Measurements from ENCODE around the gene CMC2.

The CMC2 gene

DNA sequence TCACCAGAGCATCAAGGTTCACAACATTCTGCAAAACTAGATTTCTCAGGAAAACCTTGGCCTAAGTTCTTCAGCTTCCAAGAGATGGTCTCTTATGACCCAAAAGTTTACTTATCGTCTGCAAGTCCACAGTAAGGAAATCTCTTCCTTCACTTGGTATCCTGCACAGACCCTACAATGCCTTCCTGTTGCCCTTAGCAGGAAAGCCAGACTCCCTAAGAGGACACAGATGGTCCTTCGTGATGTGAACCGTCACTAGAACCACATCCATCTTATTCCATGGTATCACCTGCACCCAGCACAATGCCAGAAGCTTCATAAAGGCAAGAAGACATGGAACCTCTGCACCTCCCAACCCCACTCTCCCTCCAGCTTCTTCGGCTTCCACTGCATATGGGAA lies 34.1 kb downstream of the CMC2 start:
- no peak for FAIRE-seq

DNA sequence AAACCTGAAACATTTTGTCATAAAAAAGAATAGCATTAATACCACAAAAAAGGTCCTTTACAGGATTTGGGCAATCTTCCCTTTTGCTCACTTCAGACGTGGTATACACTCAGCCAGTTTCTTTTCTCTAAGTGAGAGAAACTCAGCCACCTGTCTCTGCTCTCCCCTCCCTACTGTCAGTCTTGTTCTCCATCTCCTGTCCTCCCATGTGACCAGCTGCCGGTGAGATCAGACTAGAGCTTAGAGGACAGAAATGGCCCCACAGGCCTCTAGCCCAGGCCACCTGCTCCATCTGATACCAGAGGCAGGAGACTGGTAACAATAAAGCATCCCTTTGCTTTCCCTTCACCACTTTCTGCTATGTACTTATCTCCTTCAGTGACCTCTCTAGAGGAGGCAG lies 34.9 kb downstream of the CMC2 start:
- no peak for FAIRE-seq

DNA sequence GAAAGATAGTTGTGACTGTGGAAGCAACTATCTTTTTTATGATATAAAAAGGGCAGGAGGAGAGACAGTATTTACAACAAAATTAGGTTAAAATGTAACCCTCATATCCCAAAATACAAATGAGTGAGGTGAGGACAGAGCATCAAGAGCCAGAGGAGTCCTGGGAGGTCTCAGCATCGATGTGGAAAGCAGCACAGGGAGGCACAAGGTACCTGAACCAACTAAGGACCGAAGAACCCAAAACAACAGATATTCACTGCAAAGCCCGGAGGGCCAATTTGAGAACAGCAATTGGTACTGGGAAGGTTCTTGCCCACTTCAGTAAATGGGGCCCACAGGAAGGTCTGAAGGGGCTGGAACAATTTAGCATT lies 37.6 kb downstream of the CMC2 start:
- no peak for FAIRE-seq

DNA sequence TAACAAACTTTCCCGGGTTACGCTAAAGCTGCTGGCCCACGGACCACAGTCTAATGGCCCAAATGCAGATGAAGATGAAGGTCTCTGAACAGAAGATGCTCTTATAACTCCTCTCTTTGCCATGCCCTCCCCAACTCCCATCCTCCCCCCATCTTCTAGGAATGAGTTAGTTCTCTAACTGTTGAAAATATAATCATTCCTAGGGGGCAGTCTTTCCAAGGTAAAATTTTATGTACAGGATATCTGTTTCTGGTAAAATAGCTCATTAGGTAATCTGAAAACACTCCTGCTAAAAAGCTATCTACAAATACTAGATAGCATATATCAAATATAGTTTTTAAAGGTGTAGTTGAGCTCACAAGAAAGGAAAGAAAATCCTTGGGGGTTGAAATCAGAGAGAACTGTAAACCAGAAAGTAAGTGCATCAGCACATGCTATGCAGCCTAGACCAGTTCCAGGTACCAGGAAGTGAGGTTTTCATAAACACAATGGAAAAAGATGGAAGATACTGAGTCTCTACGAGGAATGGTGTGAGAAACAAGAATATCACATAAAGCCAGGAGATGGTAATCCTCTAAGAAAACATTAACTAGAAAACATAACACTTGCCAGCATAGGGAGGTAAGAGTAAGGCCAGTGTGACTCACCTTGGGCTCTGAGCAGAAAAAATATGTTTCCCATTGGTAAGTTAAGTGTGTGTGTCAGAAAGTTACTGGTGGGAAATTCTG lies 38.1 kb downstream of the CMC2 start:
- no peak for FAIRE-seq

DNA sequence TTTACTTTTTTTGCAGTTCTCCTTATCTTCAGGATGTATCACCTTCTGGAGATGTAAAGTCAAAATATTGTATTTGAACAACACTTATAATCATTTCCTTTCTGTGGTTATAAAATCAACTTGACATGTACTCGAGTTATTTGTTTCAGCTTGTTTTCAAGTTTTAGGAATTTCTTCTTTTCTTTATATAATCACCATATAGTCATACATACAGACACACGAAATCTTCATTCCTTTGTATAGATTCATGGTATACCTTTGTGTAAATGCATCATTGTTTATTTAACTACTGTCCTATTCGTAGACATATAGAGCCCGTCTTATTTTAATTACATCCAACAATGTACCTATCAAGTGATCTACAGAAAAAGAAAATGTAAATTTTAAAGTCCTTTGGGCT lies 40.1 kb downstream of the CMC2 start:
- FAIRE-seq, result no peak

DNA sequence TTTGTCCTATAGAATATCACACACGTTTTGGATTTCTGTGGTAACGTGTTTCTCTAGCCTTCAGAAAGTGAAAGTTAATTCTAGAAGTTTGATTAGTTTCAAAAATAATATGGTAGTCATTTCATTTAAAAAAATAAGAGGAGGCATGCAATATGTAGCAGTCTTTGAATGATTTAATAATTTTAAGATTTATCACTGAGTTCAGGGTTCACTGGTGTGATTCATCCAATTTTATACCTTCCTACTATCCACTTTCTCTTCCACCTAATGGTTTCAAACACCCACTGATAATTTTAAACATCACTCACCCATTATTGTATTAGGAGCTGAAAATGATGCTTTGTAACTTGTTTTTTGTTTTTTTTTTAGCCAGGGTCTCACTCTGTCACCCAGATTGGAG lies 42.3 kb downstream of the CMC2 start:
- FAIRE-seq, result no peak

DNA sequence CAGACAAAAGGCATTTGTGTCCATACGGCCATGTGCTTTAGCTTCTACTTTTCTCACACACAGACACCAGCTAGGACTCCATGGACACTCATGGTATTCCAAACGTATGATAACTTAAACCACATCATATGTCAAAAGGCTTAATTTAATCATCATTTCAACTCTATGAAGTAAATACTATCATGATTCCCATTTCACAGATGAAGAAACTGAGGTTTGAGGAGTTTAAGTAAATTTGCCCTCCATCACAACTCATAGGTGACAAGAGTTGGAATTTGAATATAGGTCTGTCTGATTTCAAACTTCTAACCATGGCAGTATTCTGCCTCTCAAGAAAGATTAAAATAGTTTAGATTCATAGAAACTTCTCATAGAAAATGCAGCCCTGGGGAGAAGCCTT lies 43.8 kb downstream of the CMC2 start:
- no peak for FAIRE-seq

DNA sequence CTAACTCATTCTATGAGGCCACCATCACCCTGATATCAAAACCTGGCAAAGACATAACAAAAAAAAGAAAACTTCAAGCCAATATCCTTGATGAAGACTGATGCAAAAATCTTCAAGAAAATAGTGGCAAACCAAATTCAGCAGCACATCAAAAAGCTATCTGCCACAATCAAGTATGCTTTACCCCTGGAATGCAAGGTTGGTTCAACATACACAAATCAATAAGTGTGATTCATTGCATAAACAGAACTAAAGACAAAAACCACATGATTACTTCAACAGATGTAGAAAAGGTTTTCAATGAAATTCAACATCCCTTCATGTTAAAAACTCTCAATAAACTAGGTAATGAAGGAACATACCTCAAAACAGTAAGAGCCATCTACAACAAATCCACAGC lies 48.4 kb downstream of the CMC2 start:
- no peak for FAIRE-seq

DNA sequence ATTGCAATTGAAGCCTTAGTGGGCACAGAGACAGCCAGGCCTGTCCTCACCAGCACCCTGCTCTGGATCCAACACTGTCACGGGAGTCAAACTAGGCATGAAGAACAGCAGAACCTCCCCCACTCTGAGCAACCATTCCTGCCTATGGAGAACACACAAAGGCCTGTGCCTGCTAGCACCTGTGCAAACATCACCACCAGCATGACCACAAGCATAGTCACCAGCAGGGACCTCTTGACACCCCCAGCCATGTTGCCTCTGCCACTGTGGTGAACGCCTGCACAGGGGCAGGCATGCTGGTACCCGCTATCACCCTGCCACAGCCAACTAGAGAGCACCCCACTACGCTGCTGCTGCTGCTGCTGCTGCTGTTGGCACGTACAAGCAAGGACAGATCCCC lies 51.7 kb downstream of the CMC2 start:
- no peak for FAIRE-seq

DNA sequence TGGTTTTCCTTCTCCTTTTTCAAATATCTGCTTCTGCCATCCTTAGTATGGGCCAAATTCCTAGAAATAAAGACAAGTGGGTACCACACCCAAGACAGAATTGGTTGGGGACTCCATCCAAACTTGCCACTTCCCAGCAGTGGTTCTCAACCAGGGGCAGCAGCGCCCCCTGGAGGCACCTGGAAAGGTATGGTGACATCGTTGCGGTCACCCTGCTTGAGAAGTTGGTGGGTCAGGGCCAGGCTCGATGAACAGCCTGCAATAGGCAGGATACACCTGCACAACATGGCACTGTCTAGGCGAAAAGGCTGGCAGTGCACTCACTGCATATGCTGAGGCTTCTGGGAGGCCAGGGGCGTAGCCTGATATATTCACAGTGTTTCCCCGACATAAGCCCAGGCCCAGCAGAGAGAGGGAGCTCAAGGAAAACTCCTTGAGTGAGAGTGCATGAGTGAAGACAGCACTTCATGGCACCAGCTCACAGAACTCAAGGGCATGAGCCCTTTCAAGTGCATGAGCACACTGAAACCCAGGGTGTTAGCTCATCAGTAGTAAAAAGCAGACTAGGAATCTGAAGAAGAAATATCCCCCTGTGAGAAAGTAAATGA lies 57.7 kb downstream of the CMC2 start:
- FAIRE-seq, result no peak

DNA sequence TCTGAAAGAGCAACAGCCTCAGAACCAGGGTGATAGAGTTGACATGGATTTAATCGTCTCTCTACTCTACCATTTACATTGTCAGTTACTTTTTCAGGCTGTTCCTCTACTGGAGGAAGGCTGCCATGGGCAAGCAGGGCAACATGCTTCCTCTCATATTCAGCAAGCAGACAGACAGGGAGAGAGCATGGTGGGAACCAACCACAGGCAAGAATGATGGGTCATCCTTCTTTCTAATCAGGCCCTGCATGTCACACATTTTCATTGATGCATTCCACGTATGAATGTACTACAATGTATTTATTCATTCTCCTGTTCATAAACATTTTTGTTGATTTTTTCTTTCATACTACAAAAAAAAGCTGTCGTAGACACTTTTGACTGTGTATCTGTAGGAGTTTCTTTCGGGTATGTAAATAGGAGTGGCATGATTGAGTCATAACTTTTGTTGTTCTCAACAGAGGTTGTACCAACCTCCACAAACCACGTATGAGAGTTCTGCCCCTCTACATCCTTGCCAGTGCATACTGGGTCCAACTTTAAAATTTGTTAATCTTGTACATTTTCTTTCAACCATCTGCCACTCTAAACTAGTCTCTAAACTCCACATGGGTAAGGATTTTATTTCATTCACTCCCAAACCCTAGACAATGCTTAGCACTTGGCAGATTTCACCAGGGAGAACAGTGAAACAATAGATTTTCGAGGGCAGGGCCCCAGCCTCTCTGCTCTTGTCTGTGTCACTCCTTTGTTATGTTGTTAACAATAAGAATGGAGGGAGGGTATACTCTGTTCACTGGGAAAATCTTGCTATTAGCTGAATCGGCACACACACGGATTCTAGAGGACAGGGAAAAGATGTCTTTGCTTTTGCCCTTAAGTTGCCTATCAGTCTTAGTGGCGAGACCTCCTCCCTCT lies 58.7 kb downstream of the CMC2 start:
- FAIRE-seq, result no peak

DNA sequence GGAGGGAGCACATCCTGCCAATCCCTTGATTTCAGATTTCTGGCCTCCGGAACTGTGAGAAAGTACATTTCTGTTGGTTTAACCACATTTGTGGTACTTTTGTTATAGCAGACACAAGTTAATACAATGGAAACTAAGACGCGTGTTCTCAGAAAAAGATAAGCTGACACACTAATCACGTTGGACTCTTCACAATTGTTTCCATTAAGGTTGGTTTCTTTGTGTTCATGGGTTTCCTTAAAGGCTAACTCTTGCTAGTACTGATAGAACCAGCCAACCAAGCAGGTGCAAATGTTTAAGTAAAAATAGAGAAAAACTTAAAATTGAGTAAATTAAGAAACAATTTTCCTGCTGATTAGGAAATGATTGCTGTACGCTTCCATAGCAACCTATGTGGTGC lies 59.4 kb downstream of the CMC2 start:
- FAIRE-seq, result no peak

DNA sequence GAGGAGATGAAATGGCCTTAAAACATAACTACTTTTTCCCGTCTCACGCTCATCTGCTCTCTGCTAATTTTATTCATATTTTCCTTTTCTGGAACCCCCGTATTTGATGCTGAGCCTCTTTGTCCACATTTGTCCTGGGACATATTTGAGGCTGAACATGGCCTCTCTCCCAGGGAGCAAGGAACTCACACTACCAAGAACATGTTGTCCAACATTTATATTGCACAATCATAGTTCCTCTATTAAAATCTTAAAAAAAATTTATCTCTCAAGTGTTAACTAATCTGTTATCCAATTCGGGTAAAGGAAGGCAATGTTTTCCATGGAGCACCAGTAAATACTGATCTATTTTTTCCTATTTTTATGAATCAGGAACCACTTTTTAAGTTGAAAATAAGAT lies 60.2 kb downstream of the CMC2 start:
- no peak for FAIRE-seq

DNA sequence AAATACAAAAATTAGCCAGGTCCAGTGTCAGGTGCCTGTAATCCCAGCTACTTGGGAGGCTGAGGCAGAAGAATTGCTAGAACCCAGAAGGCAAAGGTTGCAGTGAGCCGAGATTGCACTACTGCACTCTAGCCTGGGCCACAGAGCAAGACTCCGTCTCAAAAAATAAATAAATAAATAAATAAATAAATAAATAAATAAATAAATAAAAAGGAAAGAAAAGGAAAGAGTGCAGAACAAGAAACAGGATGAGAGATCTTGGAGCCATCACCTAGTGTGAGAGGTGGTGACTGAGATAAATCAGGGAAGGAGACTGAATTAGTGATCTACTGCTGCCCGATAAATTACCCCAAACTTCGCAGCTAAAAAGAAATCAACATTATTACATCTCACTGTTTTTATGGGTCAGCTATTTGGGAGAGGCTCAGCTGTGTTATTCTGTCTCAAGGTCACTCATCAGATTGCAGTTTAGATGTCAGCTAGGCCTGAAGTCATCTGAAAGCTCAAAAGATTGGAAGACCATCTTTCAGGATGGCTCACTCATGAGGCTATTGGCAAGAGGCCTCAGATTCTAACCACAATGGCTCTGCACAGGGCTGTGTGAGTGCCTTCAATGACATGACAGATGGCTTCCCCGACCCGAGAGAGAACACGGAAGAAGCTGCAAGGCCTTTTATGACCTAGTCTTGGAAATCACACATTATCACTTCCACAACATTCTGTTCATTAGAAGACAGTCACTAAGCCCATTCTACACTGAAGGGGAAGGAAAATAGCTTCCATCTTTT lies 66.4 kb downstream of the CMC2 start:
- FAIRE-seq, result no peak

DNA sequence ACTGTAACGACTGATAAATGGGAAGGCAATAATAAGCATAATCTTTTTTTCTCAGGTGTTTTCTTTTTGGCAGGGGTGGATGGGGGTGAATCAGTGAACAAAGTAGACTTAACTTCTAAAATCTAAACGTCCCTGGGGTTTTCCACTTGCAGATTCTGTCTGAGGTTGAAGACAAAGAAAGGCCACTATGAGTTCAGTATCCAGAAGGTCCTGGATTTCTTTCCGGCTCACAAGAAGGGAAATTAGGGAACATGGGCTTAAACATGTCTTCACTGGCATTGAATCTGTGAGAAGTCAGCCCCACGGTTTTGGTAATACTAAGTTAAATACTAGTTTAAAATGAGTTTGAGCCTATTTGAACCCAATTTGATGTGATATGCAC lies 67.8 kb downstream of the CMC2 start:
- no peak for FAIRE-seq

DNA sequence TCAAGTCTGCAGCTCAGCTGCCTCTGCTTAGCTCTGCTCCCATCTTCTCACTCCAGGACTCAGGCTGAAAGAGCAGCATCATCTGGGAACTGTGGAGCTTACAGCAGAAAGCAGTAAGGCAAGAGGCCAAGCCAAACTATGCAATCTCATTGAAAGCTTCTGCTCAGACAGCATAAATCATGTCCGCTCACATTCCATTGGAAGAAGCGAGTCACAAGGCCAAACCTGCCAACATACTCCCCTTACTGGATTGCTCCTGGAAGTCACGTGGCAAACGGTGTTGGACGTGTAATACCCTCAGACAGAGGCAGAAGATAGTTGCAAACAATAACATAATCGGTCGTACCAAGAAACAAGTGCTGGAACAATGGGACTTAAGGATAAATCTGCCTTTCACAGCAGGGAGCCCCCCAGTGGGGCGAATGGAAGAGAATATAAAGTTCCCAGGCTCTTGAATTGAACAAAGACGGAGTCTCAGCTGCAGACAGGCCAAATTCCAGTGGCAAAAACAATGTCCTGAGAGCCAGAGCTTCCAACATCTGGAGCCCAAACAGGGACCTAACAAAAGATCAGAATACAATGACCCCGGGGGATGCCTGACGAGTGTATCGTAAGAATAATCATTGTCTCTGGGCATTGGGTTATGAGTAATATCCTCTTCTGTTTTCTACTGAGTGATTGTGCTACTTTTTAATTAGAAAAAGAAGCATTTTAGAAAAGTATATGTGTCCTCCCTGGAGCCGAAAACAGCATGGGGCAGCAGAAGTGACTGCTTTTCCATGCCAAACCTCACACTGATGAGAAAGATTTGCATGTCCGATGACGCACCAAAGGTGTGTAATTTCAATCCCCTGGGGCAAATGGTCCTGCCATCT lies 68.4 kb downstream of the CMC2 start:
- FAIRE-seq, result no peak

DNA sequence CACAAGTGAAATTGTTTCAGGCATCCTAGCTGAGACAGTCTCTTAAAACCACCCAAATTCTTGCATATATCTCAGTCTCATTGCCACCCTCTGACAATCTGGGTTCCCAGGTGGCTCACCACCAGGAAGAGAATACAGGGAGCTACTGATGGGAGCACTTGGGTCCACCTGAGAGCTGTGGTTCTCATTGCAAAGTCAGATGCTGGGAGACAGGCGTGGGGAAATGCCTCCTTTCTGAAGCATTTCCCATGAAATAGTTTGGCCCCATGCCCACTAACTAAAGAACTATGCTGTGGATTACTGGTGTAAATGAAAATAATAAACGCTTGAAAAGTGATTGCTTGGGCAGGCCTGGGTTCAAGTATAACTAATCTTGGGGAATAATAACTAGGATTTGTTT lies 70.3 kb downstream of the CMC2 start:
- no peak for FAIRE-seq

DNA sequence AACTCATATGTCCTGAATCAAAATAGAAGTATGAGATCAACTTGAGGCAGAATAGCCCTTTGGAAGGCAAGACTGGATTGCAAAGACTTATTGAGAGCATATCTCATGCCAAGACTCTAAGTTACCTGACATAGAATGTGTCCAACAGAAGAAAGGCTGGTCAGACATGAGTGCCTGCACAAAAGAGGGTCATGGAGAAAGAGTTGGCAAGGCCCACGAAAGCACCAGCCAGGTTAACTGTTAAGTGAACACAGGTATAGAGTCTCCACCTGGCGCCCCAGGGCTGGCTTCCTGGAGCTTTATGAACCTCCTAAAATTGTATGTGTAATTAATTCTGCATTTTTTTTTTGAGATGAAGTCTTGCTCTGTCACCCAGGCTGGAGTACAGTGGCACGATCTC lies 71.0 kb downstream of the CMC2 start:
- FAIRE-seq, result no peak

DNA sequence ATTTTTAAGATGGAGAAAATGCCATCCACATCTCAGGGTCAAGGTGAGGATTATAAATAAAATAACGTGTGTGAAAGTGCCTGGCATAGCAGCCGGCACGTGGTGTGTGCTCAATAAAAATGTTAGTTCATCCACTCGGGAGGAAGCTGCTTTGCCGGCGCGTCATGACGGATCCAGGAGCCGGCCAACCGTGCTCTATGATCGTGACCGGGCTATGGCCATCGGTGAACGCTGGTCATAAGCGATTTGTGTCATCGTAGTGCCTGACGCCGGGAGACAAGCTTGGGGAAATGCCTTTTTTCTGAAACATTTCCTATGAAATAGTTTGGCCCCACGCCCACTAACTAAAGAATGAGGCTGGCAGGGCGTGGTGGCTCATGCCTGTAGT lies 74.0 kb downstream of the CMC2 start:
- FAIRE-seq, result no peak

DNA sequence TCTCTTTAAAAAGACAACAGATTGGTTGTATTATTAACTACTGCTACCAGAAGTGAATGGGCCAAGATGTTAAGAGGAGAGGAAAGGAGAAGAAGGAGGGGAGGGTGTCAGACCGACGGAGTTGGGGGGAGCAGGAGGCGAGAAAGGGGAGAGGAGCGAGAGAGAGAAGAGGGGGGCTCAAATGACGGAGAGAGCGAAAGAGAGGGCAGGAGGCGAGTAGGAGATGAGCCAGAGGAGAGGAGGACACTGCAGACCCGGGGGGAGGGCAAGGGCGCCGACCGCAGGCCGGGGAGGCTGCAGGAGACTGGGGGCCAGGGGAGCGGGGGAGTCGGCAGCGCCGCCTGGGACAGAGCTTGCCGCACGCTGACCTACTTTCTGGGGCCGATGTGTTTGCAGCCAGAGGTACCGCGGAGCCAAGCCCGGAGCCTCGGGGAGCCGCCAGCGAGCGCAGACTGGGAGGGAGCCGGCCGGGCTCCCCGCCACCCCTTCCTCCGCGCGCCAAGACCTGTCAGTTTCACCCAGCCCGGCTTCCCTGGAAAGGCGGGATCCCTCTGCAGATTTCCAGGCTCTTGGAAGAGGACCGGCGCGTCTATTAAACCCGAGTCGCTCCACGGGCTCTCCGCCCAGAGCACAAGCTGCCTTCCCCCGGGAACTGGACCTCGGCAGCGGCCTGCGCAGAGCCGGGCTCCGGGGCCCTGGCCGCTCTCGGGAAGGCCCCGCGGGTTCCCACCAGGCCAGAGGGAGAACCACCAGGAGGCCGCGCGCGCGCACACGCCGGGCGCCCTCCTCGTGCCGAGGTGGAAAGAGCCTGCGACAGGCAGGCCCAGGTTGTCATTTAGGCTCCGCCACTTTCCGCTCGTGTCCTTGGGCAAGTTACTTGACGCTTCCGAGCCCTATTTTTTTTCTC lies 74.6 kb downstream of the CMC2 start:
- no peak for FAIRE-seq

DNA sequence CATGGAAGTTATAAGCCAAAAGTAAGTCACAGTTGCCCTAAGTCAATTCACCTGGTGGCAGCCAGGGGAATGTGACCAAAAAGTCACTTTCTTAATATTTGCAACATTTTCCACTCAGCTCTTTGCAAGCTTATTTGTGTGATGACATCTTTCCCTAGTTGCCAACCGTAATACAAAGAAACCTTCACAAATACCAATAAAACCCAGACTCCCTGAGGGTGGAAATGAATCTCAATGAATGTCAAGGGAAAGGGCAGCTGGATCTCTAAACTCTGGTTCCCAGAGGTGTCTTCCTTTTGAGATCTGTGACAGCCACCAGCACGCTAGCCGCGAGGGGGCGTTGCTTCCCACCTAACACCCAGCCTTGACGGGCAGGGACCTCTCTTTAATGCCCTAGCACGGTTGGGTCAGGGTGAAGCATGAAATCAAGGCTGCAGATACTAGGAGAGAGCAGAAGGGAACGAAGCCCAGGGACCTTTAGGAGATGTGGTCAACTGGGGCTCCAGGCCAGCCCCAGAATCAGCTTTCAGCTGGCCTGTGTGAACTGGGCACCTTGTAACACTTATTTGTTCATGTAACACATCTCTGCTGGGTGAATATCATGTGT lies 82.2 kb downstream of the CMC2 start:
- FAIRE-seq, result no peak
